ENCODE results near the gene MYO5B. TPM values are rescaled to one million over a fixed set of nuclear protein-coding genes. Genes with fewer than 3 reads are reported as not detected.

The MYO5B gene
- total and polyA plus RNA-seq, 2 donors (not counting 1 experiment from before 2014, with no cell fraction given) = 0.30 to 1.7 TPM

DNA sequence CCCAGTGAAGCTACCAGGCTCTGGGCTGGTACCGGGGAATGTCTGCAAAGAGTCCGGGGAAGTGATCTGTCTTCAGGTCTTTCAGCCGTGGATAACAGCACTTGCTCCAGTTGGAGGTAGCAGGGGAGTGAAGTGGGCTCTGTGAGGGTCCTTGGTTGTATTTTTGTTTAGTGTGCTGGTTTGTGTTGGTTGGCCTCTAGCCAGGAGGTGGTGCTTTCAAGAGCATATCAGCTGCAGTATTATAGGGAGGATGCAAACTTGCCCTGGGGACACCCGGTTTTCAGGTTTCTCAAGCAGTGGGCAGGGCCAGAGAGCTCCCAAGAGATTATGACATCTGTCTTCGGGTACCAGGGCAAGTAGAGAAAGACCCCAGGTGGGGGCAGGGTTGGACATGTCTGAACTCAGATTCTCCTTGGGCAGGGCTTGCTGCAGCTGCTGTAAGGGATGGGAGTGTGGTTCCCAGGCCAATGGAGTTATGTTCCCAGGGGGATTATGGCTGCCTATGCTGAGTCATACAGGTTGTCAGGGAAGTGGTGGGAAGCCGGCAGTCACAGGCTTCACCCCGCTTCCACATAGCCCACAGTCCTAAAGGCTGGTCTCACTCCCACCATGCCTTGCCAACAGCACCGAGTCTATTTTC, 416.0 kb downstream of the MYO5B start:
- no peaks in the 10 kb centered on the region for H4K20me1 ChIP-seq (ENCODE audit: control insufficient read depth, insufficient read depth, low read length, poor library complexity, severe bottlenecking)
- Mint-ChIP-seq H3K9me3 (ENCODE audit: insufficient read depth) (peaks cover 10% of the 10 kb centered on the region), H3K27ac (no peak overlapping the region), H3K27me3 (no peaks in the 10 kb centered on the region), H3K4me3 (no peak overlapping the region), H3K4me1 (no peaks in the 10 kb centered on the region)
- no peak for DNase-seq
- no peak overlapping the region for H3K9ac ChIP-seq (ENCODE audit: low read length)
- TF ChIP-seq EZH2 (IDR thresholded peaks at IDR 0.05; ENCODE audit: borderline replicate concordance, insufficient read depth, low read depth, low read length, poor library complexity, severe bottlenecking) (no peak), CTCF (IDR thresholded peaks at IDR 0.05) (no peak)
- H3K79me2 ChIP-seq (ENCODE audit: control insufficient read depth, insufficient read depth, low read length) = no peaks in the 10 kb centered on the region
- CTCF ChIA-PET = interaction anchor here (1.4 kb wide), 1 partner anchor 10 kb away, joined by 3 read pairs; no protein-coding TSS in a partner anchor
- POLR2A ChIA-PET = no interaction called here
- H3K4me2 ChIP-seq (replicated peaks; ENCODE audit: low read depth, low read length, poor library complexity, severe bottlenecking) = no peak overlapping the region
- no peak overlapping the region for H3K4me3 ChIP-seq (ENCODE audit: control extremely low read depth in 1 of 5, extremely low read depth in 1 of 5, insufficient read depth in 1 of 5, low read depth in 2 of 5, low read length in 4 of 5)
- no peak for ATAC-seq (ENCODE audit: low read depth)
- intact Hi-C loops (cut with micrococcal nuclease) = no loop called here
- H3K27me3 ChIP-seq (replicated peaks in 1 of 4; ENCODE audit: control extremely low read depth in 1 of 4, control insufficient read depth in 3 of 4, insufficient read depth in 4 of 4, low read length in 3 of 4) = no peaks in the 10 kb centered on the region
- no peak overlapping the region for H3K27ac ChIP-seq (ENCODE audit: low read length in 2 of 2)
- peaks cover 2 to 16% of the 10 kb centered on the region in 2 experiments for H3K36me3 ChIP-seq (replicated peaks in 1 of 2; ENCODE audit: control extremely low read depth in 1 of 2, control insufficient read depth in 1 of 2, extremely low read depth in 1 of 2, insufficient read depth in 2 of 2, low read length in 1 of 2)
- no peaks in the 10 kb centered on the region for H3K4me1 ChIP-seq (ENCODE audit: control insufficient read depth in 2 of 2, insufficient read depth in 2 of 2, low read length in 2 of 2)
- no peak overlapping the region for H2AFZ ChIP-seq (ENCODE audit: insufficient read depth, low read depth, low read length, poor library complexity, severe bottlenecking)
- peaks cover 0 to 16% (median 3%) of the 10 kb centered on the region in 3 donors for H3K9me3 ChIP-seq (ENCODE audit: control extremely low read depth in 1 of 3, control insufficient read depth in 2 of 3, insufficient read depth in 1 of 3, low read length in 2 of 3)
- WGBS (ENCODE audit: insufficient coverage) = 79% methylated on average over 8 of the region's 8 CpGs

Small RNA genes lying within 50 kb of the gene (small RNA-seq; reads per million reads assigned to genes)
- gene RF00019 (ENCODE audit: insufficient read length, low read depth, low replicate concordance) (not detected), gene RF00283 (ENCODE audit: insufficient read length, low read depth, low replicate concordance) (not detected), gene RN7SL310P (ENCODE audit: insufficient read length, low read depth, low replicate concordance) (not detected), gene RNA5SP457 (ENCODE audit: insufficient read length, low read depth, low replicate concordance) (not detected), gene SCARNA17 (ENCODE audit: insufficient read length, low read depth, low replicate concordance) (not detected)

Other genes starting within 250 kb of the MYO5B start
- 0.75 and 0.79 TPM in 2 replicates for gene CFAP53, start 71.3 kb upstream of the MYO5B start, total RNA-seq
- 0.04 and 0.94 TPM in 2 replicates for gene CFAP53, start 71.3 kb upstream of the MYO5B start, polyA plus RNA-seq
- 120 and 132 TPM in 2 replicates for gene MBD1, start 86.4 kb upstream of the MYO5B start, total RNA-seq
- 135 and 149 TPM in 2 replicates for gene MBD1, start 86.4 kb upstream of the MYO5B start, polyA plus RNA-seq
- 136 and 157 TPM in 2 replicates for gene CXXC1, start 92.5 kb upstream of the MYO5B start, total RNA-seq
- gene CXXC1, start 92.5 kb upstream of the MYO5B start, polyA plus RNA-seq = 306 and 387 TPM in 2 replicates
- 0.52 and 0.66 TPM in 2 replicates for gene SKA1, start 179.9 kb upstream of the MYO5B start, total RNA-seq
- 0.28 and 0.82 TPM in 2 replicates for gene SKA1, start 179.9 kb upstream of the MYO5B start, polyA plus RNA-seq

All from B cell (primary cell).